ENCODE results near the gene EBF3. TPM values are rescaled to one million over a fixed set of nuclear protein-coding genes. Genes with fewer than 3 reads are reported as not detected.
"Not testable (repeated sequence)": the region's sequence is repeated elsewhere in the genome, so short reads cannot be mapped to it uniquely, and the experiment has no call there.

Gene EBF3
- total RNA-seq, 1 donor = 6.0 TPM

DNA sequence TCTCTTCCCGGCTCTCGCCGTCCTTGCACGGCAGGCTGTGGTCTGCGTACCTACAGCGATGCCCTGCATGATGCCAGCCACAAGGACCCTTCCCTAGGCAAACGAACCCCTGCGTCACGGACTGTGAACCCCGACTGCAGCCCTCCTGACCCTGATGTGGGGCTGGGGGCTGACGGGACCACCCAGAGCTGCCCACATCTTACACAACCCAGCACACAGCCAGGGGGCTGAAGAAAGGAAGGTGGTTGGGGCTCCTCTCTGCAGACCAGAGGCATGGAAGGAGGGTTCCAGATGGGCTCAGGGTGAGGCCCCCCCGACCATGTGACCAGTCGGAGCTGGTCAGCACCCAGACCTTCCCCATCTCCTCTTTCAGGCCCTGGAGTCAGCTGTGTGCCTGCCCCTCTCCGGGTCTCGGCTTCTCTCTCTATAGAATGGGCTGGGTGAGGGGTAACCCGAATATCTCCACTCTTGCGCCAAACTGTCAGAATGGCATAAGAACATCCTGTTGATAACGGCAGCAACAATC is 41.4 kb downstream of the EBF3 start:
- H3K4me3 ChIP-seq (ENCODE audit: low read depth, low read length) = no peak overlapping the region
- TF ChIP-seq, protein P1, sequence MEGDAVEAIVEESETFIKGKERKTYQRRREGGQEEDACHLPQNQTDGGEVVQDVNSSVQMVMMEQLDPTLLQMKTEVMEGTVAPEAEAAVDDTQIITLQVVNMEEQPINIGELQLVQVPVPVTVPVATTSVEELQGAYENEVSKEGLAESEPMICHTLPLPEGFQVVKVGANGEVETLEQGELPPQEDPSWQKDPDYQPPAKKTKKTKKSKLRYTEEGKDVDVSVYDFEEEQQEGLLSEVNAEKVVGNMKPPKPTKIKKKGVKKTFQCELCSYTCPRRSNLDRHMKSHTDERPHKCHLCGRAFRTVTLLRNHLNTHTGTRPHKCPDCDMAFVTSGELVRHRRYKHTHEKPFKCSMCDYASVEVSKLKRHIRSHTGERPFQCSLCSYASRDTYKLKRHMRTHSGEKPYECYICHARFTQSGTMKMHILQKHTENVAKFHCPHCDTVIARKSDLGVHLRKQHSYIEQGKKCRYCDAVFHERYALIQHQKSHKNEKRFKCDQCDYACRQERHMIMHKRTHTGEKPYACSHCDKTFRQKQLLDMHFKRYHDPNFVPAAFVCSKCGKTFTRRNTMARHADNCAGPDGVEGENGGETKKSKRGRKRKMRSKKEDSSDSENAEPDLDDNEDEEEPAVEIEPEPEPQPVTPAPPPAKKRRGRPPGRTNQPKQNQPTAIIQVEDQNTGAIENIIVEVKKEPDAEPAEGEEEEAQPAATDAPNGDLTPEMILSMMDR (IDR thresholded peaks at IDR 0.05; ENCODE audit: insufficient read depth, low read depth, low read length) = no peak
- no peak for DNase-seq (ENCODE audit: low read depth)

DNA sequence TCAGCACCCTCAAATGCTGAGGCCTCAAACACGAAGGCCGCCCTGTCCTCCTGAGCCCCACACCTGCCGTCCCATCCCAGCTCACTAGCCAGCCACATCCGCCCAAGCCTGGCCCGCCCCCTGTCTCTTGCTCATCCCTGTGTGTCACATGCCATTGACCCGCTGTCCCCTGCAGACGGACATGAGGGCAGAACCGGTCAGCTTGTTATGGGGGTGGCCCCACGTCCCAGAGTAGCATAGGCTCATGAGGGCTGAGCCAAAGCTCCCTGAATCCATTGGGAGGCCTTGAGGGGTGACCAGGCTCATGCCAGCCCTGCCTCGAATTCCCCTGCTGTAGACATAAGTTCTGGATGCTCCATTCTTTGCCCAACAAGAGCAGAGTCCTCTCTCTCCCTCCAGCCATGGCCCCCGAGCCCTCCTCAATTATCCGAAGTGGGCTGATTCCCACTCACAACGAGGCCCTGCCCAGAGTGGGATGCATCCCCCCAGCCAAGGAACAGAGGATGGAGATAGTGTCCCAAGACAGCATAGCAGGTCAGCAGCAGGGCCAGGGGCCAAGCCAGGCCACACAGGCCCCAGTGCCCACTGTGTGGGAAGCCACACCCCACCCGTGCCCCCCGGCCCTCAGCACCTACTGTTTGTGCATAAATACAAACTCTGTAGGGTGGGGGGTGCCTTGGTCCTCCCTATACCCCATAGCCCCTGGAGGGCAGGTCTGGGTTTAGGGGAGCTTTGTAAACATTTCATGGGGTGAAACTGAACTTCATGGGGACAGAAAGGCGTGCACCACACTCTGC is 42.1 kb downstream of the EBF3 start:
- DNase-seq (ENCODE audit: low read depth) = no peak
- TF ChIP-seq, protein P1 (IDR thresholded peaks at IDR 0.05; ENCODE audit: insufficient read depth, low read depth, low read length) = no peak
- H3K4me3 ChIP-seq (ENCODE audit: low read depth, low read length) = no peak overlapping the region

DNA sequence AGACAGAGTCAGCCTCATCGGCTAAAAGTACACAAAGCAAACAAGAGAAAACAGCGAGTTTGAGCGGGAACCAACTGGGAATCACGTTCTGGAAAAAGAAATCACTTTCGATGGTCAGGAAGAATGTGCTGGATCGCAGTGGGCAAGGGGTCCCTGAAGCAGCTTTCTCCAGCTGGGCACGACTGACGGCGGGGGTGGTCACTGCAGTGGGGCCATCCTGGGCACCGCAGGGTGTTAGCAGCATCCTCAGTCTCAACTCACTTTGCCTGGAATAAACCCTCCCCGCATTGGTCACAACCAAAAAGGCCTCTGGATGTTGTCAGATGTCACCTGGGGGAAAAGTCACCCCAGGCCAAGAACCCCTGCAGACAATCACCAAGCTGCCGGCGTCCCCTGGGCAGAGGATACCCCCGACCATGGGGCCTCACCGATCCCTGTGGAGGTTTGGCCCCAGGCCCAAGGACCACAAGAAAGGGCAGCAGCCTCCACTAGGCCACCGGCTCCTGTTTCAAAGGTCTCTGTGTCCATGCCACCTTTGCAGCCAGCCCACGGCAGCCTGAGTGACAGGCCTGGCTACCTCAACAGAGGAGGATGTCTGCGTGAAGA is 42.9 kb downstream of the EBF3 start:
- TF ChIP-seq, protein P1 (IDR thresholded peaks at IDR 0.05; ENCODE audit: insufficient read depth, low read depth, low read length) = no peak
- DNase-seq (ENCODE audit: low read depth) = no peak

DNA sequence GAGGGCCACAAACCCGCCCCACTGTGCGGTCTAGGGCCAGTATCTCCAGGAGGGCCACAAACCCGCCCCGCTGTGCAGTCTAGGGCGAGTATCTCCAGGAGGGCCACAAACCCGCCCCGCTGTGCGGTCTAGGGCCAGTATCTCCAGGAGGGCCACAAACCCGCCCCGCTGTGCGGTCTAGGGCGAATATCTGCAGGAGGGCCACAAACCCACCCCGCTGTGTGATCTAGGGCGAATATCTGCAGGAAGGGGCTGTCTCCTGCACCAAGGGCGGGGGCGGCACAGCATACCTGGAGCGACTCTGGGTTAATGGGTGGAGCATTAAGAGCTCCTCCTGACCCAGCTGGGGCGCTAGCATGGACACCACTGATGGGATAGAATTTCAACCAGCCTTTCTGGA is 43.9 kb downstream of the EBF3 start:
- DNase-seq (ENCODE audit: low read depth) = not testable (repeated sequence)

More for the DNA sequence above, 42.9 kb downstream of the EBF3 start:
- H3K4me3 ChIP-seq (ENCODE audit: low read depth, low read length) = no peak overlapping the region

DNA sequence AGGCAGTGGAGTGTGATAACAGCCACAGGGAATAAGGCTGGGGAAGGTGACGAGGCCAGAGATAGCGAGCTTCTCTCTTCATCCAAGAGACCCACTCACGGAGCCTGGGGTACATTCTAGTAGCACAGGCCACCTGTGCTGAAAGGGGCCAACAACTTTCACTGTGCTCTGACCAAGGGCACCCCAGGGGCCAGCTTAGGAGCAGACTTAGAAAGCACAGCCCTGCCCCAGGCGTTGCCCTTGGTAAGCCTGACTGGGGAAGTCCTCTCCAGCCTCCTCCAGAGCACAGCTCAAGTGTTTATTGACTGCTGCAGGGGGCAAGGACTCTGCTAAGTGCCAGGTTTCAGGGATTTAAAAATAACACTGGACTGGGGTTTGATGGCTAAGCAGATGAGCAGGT is 44.7 kb downstream of the EBF3 start:
- TF ChIP-seq, protein P1 (IDR thresholded peaks at IDR 0.05; ENCODE audit: insufficient read depth, low read depth, low read length) = no peak
- DNase-seq (ENCODE audit: low read depth) = no peak

More for the DNA sequence above, 43.9 kb downstream of the EBF3 start:
- not testable (repeated sequence) for H3K4me3 ChIP-seq (ENCODE audit: low read depth, low read length)

DNA sequence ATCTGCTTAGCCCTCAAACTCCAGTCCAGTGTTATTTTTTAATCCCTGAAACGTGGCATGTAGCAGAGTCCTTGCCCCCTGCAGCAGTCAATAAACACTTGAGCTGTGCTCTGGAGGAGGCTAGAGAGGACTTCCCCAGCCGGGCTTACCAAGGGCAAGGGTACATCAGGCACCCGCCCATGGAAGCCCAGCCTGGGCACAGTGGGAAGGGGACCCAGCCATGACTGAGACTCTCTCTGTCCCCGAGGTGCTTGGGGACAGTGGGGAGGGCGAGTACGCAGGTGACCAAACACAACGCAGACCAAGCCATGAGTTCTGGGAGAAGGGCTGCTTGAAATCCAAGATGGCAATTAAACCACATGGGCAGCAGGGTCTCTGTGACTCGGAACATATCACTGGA is 45.2 kb downstream of the EBF3 start:
- H3K4me3 ChIP-seq (ENCODE audit: low read depth, low read length) = no peak overlapping the region
- no peak for DNase-seq (ENCODE audit: low read depth)
- TF ChIP-seq, protein P1 (IDR thresholded peaks at IDR 0.05; ENCODE audit: insufficient read depth, low read depth, low read length) = no peak

More for the DNA sequence above, 44.7 kb downstream of the EBF3 start:
- H3K4me3 ChIP-seq (ENCODE audit: low read depth, low read length) = no peak overlapping the region

DNA sequence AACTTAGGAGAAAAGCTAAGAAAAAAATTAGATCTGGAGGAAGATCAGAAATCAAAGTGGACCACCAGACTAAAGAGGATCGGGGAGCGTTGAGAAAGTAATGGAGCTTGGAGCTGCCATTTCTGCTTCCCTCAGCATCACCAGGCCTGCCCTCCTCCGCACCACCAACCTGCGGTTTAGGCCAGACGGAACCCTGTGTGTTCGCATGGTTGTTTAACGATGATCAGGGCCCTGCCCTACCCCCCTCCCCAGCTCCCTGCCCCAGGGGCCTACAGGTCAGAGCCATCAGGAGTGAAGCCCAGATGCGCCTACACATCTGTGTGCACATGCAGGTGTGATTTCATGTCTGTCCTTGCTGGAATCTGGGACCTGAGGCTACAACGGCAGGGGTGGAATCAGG is 45.7 kb downstream of the EBF3 start:
- TF ChIP-seq, protein P1 (IDR thresholded peaks at IDR 0.05; ENCODE audit: insufficient read depth, low read depth, low read length) = no peak
- no peak for DNase-seq (ENCODE audit: low read depth)
- H3K4me3 ChIP-seq (ENCODE audit: low read depth, low read length) = no peak overlapping the region
